NOMO-1 treated with dmso at 0.1 percent for 144 hours (cell line): Measurements from ENCODE around the gene WDR75.
A peak's percentile ranks its signal among the peaks of the same experiment; 100 is the strongest.
"Not testable (repeated sequence)": the region's sequence is repeated elsewhere in the genome, so short reads cannot be mapped to it uniquely, and the experiment has no call there.

ENCODE experiments used
- DNase-seq: peaks from one replicate; lab custom pipeline; 2025; ENCODE audit not compliant: unreplicated experiment; lab: John Stamatoyannopoulos, UW

WDR75 gene

GRCh38 chr2:189439342-189439741 lies 1.9 kb upstream of the WDR75 start:
- no peak for DNase-seq

- no peak for DNase-seq
Measured at GRCh38 chr2:189440644-189440946, 679 bp upstream of the WDR75 start.

GRCh38 chr2:189441709-189442074 lies 418 bp downstream of the WDR75 start:
- DNase-seq = no peak

GRCh38 chr2:189442468-189442867 lies 1.2 kb downstream of the WDR75 start:
- no peak for DNase-seq

GRCh38 chr2:189444322-189444721 lies 3.0 kb downstream of the WDR75 start:
- no peak for DNase-seq

GRCh38 chr2:189446780-189447179 lies 5.5 kb downstream of the WDR75 start:
- no peak for DNase-seq

- DNase-seq = no peak
Measured at GRCh38 chr2:189454009-189454408, 12.7 kb downstream of the WDR75 start.

- DNase-seq = no peak
Measured at GRCh38 chr2:189465076-189465475, 23.8 kb downstream of the WDR75 start.

- DNase-seq = no peak
Measured at GRCh38 chr2:189465478-189465877, 24.2 kb downstream of the WDR75 start.

- DNase-seq = no peak
Measured at GRCh38 chr2:189466046-189466445, 24.8 kb downstream of the WDR75 start.

- peak; percentile 15 for DNase-seq
Measured at GRCh38 chr2:189466656-189467055, 25.4 kb downstream of the WDR75 start.

GRCh38 chr2:189467160-189467559 lies 25.9 kb downstream of the WDR75 start:
- no peak for DNase-seq

GRCh38 chr2:189467593-189467992 lies 26.3 kb downstream of the WDR75 start:
- no peak for DNase-seq

- no peak for DNase-seq
Measured at GRCh38 chr2:189474526-189474925, 33.3 kb downstream of the WDR75 start.

GRCh38 chr2:189477756-189478155 lies 36.5 kb downstream of the WDR75 start:
- no peak for DNase-seq

GRCh38 chr2:189478289-189478688 lies 37.0 kb downstream of the WDR75 start:
- DNase-seq = not testable (repeated sequence)

- DNase-seq = no peak
Measured at GRCh38 chr2:189481071-189481470, 39.8 kb downstream of the WDR75 start.

GRCh38 chr2:189483571-189483970 lies 42.3 kb downstream of the WDR75 start:
- no peak for DNase-seq

GRCh38 chr2:189483980-189484740 lies 42.9 kb downstream of the WDR75 start:
- DNase-seq = no peak

GRCh38 chr2:189485146-189485545 lies 43.9 kb downstream of the WDR75 start:
- no peak for DNase-seq

- DNase-seq = no peak
Measured at GRCh38 chr2:189486237-189486770, 45.0 kb downstream of the WDR75 start.

GRCh38 chr2:189487283-189488007 lies 46.2 kb downstream of the WDR75 start:
- no peak for DNase-seq

- DNase-seq = no peak
Measured at GRCh38 chr2:189488008-189488310, 46.7 kb downstream of the WDR75 start.
